Measurements from ENCODE around the gene C1QTNF5.

C1QTNF5 gene

DNA sequence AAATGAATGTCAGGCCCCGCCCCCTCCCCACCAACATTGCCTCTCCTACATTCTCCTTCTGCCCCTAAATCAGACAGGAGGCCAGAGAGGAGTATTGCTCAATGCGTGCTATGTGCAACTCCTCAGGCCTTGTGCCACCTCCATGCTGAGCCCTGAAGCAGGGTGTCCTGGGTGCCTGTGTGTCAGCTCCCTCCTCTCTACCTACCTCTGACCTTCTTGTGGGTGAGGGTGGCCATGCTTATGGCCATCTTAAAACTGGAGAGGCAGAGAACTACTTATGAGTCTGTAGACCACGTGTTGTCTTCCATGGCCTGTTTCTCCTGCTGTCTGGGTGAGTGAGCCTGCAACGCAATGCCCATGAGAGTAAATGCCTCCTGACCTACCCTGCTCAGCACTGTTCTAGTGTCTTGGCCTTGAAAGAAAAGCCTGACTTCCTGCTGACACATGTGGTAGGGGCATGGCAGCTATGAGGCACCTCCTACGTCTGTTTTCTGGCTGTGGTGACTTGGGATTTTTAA lies 34.3 kb downstream of the C1QTNF5 start:
- DNase-seq (ENCODE audit: low spot score) = no peak

DNA sequence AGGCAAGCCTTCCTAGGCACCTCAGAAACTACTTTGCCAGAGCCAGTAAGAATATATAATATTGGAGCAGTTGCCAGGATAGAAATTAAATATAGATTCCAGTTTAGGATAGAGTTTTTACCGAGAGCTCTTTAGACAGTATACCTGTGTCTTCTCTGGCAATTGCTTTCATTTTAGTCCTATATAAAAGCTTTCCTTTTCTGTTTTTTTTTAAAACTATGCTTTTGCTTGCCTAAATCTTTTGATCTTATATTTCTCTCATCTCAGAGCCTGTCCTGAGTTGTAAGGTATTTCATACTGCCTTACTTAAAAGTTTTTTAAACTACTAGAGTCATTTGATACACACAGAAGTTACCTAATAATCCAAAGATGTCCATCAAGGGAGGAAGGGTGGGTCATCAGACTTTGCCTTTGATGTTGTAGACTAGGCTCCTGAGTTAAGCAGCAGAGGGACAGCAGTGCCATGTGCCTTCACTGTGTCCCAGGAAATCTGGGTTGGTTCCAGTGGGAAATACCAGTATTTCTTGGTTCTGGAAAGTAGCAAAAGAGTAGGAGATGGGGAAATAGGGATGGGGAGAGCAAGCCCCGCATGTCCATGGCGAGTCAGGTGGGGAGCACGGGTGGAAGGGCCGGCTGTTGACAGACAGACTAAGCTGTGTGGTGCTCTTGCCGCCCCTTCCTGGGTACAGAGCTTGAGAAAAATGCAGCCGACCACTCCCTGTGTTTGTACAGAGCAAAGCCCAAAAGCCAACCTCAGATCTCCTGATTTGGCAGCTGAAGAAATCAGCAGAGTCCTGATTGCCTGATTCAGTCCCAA lies 34.9 kb downstream of the C1QTNF5 start:
- no peak for DNase-seq (ENCODE audit: low spot score)

More for the DNA sequence above, 34.3 kb downstream of the C1QTNF5 start:
- no peak for TF ChIP-seq CTCF (IDR thresholded peaks at IDR 0.05; ENCODE audit: extremely low read depth, missing control alignments)

DNA sequence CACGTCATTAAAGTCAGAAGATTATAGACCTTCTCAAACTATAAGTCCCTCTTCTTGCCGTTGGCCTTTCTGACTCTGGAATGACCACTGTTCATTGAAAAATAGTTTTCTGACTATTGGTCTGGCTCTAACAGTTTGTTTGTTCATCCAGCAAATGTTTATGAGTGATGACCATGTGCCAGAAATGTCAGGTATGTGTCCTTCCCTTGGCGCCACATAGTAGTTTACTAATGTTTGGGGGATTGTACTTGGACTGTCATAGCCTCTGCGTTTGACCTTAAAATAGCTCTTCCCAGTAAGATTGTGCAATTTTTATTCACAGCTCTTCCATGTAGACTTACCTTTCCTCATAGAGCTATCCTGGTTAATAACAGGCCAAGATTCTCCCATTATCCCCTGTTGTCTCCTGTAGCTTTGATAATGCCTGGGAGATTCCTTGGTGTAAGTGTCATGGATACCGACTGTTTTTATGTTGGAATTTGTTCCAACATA lies 37.4 kb downstream of the C1QTNF5 start:
- DNase-seq (ENCODE audit: low spot score) = no peak
- no peak for TF ChIP-seq CTCF (IDR thresholded peaks at IDR 0.05; ENCODE audit: extremely low read depth, missing control alignments)

More for the DNA sequence above, 34.9 kb downstream of the C1QTNF5 start:
- TF ChIP-seq CTCF (IDR thresholded peaks at IDR 0.05; ENCODE audit: extremely low read depth, missing control alignments) = no peak

- no peak for TF ChIP-seq CTCF (IDR thresholded peaks at IDR 0.05; ENCODE audit: extremely low read depth, missing control alignments)
- no peak for DNase-seq (ENCODE audit: low spot score)
Observed at GRCh38 chr11:119300198-119300964, 40.3 kb downstream of the C1QTNF5 start.

- DNase-seq (ENCODE audit: low spot score) = no peak
- no peak for TF ChIP-seq CTCF (IDR thresholded peaks at IDR 0.05; ENCODE audit: extremely low read depth, missing control alignments)
Observed at GRCh38 chr11:119299416-119299815, 41.3 kb downstream of the C1QTNF5 start.

GRCh38 chr11:119298726-119299125 lies 42.0 kb downstream of the C1QTNF5 start:
- no peak for TF ChIP-seq CTCF (IDR thresholded peaks at IDR 0.05; ENCODE audit: extremely low read depth, missing control alignments)
- DNase-seq (ENCODE audit: low spot score) = no peak

- TF ChIP-seq CTCF (IDR thresholded peaks at IDR 0.05; ENCODE audit: extremely low read depth, missing control alignments) = no peak
- DNase-seq (ENCODE audit: low spot score) = no peak
Observed at GRCh38 chr11:119297938-119298337, 42.7 kb downstream of the C1QTNF5 start.
